Measurements from ENCODE around the gene SH3BGRL3.

The SH3BGRL3 gene

GRCh38 chr1:26278303-26278702 is 1.6 kb upstream of the SH3BGRL3 start:
- FAIRE-seq, result no peak

DNA sequence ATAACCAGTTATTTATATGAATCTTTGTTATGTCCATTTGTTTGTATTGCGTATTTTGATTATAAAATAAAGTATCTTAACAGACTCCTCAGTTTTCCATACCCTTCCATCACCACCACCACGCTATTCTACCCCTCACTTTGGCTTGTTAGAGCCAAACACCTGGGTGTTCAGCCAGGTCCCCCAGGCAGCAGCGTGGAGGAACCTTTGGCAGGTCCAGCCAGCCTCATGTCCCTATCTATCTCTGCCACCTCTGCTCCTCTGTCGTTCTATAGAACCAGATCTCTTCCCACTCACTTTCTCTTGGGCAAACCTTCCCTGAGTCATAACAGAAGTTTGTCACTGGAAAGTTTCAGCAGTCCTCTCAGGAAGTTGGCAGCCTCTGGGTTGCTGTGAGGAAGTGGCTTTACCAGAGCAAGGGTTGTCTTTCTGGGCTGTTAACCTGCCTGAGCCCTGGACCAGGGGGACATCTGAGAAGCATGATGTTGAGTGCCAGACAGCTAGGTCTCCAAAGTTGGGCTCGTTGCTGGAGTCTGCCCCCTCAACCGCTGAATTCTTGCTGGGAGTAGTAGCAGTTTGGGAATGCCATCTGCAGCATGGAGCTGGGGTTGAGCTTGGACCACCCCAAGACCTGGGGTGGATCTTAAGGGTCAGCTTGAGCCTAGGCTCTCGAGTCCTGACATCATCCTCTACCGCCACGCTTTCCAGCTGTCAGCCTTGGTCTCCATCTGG is 996 bp upstream of the SH3BGRL3 start:
- no peak for FAIRE-seq

DNA sequence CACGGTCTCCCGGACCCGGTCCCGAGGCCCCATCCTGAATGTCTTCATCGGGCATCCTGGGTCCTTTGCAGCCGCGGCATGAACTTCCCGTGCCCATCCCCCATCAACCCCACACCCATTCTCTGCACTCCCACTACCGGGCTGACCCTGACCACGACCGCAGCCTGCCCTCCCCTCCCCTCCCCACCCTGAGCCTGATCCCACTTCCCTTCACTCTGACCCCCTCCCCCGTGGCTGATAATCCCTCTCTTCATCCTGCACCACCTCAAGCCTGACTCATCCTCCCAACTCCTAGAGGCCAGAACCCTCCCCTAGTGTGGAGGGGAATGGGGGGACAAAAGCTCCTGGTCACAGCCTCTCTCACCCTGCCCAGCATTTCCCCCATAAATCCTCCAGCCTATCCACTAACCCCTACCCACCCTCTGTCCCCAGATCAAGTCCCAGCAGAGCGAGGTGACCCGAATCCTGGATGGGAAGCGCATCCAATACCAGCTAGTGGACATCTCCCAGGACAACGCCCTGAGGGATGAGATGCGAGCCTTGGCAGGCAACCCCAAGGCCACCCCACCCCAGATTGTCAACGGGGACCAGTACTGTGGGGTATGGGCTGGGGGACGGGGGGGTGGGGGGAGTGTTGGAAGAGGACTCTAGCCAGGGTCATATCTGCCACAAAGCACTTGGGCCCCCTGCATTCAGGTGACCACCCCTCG is 602 bp downstream of the SH3BGRL3 start:
- no peak for FAIRE-seq

DNA sequence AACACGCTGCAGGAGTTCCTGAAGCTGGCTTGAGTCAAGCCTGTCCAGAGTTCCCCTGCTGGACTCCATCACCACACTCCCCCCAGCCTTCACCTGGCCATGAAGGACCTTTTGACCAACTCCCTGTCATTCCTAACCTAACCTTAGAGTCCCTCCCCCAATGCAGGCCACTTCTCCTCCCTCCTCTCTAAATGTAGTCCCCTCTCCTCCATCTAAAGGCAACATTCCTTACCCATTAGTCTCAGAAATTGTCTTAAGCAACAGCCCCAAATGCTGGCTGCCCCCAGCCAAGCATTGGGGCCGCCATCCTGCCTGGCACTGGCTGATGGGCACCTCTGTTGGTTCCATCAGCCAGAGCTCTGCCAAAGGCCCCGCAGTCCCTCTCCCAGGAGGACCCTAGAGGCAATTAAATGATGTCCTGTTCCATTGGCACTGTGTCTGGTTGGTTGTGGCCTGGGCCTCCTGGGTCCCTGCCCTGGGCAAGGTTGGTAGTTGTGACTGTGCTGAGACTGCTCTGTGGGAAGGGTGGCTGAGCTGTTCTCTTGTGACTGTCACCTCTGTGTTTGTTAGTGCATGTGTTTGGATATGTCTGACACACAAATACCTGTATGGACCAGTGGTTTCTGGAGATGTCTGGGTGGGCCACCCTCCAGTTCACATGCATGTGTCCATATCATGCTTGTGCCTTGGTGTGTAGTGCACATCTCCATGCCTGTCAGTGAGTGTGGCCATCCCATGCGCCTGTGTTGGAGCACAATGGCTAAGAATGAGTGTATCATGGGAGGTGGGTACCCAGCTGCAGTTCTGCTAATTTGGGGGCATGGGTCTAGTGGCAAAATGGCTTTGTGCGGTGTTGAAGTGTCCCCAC is 1.4 kb downstream of the SH3BGRL3 start:
- no peak for FAIRE-seq

GRCh38 chr1:26281971-26282370 is 2.1 kb downstream of the SH3BGRL3 start:
- FAIRE-seq, result no peak

DNA sequence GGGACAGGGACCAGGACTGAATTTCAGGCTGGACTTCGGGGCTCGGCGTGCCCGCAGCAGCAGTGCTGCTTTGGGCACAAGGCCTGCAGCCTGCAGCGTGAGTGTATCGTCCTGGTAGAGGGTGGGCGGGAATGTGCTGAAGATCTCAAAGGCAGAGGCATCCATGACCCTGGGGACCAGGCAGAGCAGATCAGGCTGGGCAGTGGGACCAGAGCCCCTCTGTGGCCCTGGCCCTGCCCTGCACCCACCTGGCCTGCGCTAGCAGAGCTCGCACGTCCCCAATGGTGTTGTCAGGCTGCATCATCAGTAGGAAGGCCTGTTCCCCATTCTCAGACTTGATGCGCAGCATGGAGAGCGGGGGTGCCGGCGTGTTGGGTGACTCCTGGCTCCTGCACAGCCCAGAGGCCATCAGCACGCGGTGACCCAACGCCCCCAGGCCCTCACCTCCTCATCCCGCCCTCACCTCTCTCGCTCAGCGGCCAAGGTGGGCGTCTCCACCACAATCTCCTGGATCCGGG is 2.6 kb downstream of the SH3BGRL3 start:
- no peak for FAIRE-seq

- FAIRE-seq, result no peak
Measured at GRCh38 chr1:26283279-26283853, 3.5 kb downstream of the SH3BGRL3 start.

GRCh38 chr1:26283871-26284596 is 4.1 kb downstream of the SH3BGRL3 start:
- FAIRE-seq, result no peak

DNA sequence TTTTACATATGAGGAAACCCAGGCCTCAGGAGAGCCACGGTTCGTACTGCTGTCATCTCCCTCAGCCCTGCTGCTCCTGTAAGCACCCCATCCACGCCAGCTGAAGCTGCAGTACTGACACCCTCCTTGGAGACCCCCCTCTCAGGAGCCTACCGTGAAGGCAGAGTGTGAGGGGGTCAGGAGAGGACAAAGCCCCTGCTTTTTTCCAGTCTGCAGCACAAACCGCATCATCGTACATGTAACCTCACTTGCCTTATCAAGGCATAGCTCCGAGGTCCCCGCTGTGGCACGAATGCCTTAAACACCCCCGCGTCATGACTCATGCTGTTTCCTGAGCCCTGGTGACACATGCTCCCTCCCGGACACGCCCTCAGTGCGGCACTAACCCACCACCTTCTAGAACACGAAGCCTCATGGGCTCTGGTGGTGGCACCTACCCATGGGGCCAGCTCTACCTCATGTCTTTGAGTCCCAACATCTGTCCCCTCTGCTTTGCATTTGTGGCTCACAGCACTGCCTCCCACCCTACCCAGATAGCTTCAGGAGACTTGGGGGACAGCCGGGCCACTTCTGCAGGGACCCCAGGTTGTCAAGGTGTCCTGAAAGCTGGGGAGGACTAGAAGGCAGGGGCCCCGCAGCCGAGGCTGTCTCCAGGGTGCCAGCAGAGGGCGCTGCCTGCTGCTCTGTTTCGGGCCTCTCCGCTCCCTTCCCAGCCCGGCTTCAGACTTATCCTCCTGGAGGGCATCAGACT is 4.9 kb downstream of the SH3BGRL3 start:
- no peak for FAIRE-seq

DNA sequence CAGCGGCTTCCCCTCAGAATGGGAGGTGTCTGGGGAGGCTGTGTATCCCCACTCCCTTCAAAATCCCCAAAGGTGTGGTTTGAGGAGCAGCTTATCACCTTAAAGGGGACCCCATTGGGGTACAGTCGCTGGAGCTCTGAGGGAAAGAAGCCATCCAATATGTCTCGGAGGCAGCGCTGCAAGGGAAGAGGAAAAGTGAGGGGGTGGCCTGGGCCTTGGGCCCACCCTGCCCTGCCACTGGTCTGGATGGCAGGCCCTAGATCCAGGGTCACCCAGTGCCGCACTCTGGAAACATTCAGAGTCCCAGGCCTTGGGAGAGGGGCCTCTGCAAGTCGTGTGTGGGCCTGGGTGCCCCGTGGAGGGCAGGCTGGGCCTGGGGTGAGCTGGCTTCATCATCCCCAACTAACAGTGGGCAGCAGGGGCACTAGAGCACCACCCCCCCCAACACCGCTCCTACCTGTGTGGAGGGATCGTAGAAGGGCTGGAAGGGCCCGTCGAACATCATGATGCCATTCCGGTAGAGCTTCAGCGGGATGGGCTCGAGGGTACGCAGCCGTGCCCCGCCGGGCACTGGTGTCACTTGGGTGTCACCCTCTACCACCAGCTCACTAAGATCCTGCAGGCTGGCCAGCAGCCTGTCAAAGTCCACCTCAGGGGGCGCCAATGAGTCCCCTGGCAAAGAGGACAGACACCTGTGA is 5.6 kb downstream of the SH3BGRL3 start:
- no peak for FAIRE-seq

DNA sequence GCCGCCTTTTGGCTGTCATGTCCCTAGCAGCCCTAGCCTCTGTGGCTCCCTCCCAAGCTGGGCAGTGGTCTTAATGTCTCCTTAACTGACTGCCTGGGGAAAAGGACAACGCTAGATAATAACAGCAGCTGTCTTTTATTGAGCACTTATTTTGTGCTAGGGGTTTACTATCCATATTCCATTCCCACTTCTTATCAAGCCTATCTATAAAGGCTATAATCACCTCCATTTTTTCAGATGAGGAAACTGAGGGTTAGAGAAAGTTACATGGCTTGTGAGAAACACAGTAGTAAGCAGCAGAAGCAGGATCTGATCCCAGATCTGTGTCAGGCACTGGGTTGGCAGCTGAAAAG is 6.2 kb downstream of the SH3BGRL3 start:
- FAIRE-seq, result no peak

DNA sequence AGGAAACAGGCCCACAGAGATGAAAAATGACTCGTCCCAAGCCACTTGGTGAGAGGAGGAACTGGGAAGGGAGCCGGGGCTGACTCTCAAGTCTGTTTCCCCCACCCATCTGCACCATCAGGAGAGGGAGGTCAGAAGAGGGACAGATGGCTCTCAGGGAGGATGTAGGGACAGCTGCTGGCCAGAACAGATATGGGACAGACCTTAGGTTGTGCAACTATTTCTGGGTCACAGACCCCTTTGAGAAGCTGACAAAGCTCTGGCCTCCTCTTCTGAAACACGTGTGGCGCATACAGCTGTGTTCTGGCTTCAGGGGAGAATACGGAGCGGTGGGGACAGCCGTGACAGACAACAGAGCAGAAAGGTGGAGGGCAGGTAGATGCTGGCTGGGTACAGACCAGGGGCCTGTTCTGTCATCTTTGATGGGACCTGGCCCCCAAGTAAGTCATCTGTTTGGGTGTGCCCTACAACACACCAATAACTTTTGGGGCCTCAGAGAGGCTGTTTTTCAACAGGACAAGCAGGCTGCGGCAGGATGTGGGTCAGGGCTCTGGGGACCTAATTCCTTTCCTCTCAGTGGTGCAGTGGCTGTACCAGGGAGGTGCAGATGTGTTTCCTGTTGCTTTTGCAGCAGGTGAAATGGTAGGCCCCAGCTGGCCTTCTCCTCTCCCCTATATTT is 7.3 kb downstream of the SH3BGRL3 start:
- no peak for FAIRE-seq

GRCh38 chr1:26287811-26288210 is 7.9 kb downstream of the SH3BGRL3 start:
- FAIRE-seq, result no peak

GRCh38 chr1:26288311-26288941 is 8.5 kb downstream of the SH3BGRL3 start:
- FAIRE-seq, result no peak

- FAIRE-seq, result no peak
Measured at GRCh38 chr1:26289158-26290059, 9.5 kb downstream of the SH3BGRL3 start.

- FAIRE-seq, result no peak
Measured at GRCh38 chr1:26290122-26290881, 10.4 kb downstream of the SH3BGRL3 start.

DNA sequence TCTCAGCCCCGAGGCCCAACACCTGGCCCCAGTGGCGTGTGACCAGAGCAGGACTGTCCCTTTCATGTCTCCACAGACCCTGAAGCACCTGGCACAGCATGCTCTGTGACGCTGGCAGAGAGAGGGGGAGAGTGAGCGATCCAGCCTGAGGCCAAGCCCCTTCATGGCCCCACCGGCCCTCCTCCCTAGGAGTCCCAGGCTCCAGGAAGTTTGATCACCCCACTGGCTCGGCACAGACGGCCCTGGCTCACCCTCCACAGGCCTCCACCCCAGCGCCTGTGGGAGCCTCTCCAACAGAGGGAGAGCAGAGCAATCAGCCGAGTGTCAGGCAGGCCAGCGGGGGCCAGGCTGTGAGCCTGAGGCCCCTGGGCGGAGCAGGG is 11.0 kb downstream of the SH3BGRL3 start:
- no peak for FAIRE-seq

DNA sequence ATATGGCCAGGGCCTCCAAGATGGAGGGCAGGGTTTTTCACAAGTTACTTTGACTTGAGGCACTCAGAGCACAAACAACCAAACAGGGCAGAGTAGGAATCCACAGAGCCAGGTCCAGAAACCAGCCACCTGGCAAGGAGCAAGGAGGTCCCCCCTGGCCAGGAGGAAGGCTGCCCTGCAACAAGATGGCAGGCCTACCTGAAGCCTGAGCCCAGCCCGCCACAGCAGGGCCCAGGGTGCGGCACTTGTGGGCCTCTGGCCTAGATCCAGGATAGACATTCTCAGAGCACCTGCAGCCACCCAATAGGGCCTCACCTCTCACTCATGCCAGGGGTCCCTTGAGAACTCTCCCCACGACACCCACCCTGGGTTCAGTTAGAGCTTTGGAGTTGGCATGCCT is 11.5 kb downstream of the SH3BGRL3 start:
- FAIRE-seq, result no peak

Data from endometrium (tissue), 2 donors.